H9 (cell line): ENCODE results near the gene DHRSX. TPM values are rescaled to one million over a fixed set of nuclear protein-coding genes. Genes with fewer than 3 reads are reported as not detected.

ENCODE experiments used
- DNase-seq: peaks from one replicate; pipeline ENCODE4 v3.0.0-alpha.2; 2017
- H2AFZ ChIP-seq: one replicate; pipeline ENCODE4 v1.6.1; 2013; ENCODE audit warnings: mild to moderate bottlenecking, low read length, control low read depth, moderate library complexity
- H2AK5ac ChIP-seq: 2 replicates; pipeline ENCODE4 v1.6.1; 2013; ENCODE audit warnings: low read length, control low read depth, mixed read lengths; ENCODE audit not compliant: insufficient read length
- H2BK120ac ChIP-seq: one replicate; pipeline ENCODE4 v1.6.1; 2013; ENCODE audit warnings: low read depth, mild to moderate bottlenecking, low read length, control low read depth, inconsistent platforms; ENCODE audit not compliant: poor library complexity, severe bottlenecking
- H2BK12ac ChIP-seq: 2 replicates; pipeline ENCODE4 v1.6.1; 2013; ENCODE audit warnings: low read length, control low read depth, mixed read lengths, low read depth; ENCODE audit not compliant: insufficient read length
- H2BK15ac ChIP-seq: 2 replicates; pipeline ENCODE4 v1.6.1; 2013; ENCODE audit warnings: low read depth, low read length, control low read depth
- H2BK20ac ChIP-seq: one replicate; pipeline ENCODE4 v1.6.1; 2013; ENCODE audit warnings: low read depth, mild to moderate bottlenecking, low read length, control low read depth, inconsistent platforms; ENCODE audit not compliant: poor library complexity, severe bottlenecking
- H2BK5ac ChIP-seq: 2 replicates; pipeline ENCODE4 v1.6.1; 2013; ENCODE audit warnings: low read length, control low read depth, mixed read lengths; ENCODE audit not compliant: insufficient read length
- H3K14ac ChIP-seq: 2 replicates; pipeline ENCODE4 v1.6.1; 2013; ENCODE audit warnings: low read length, control low read depth; ENCODE audit not compliant: insufficient read depth
- H3K18ac ChIP-seq: 2 replicates; pipeline ENCODE4 v1.6.1; 2013; ENCODE audit warnings: low read depth, mild to moderate bottlenecking, mixed read lengths, low read length, control low read depth; ENCODE audit not compliant: insufficient read length
- H3K23ac ChIP-seq: 2 replicates; pipeline ENCODE4 v1.6.1; 2013; ENCODE audit warnings: low read length, control low read depth, mixed read lengths, low read depth; ENCODE audit not compliant: insufficient read length
- H3K23me2 ChIP-seq: 2 replicates; pipeline ENCODE4 v1.6.1; 2013; ENCODE audit warnings: low read depth, mild to moderate bottlenecking, mixed read lengths, low read length, control low read depth; ENCODE audit not compliant: insufficient read length, poor library complexity, severe bottlenecking
- H3K27ac ChIP-seq: 2 replicates; pipeline ENCODE4 v1.5.1; 2013; ENCODE audit warnings: low read length, control low read depth, mixed read lengths, low read depth; ENCODE audit not compliant: insufficient read length
- H3K27me3 ChIP-seq: 2 replicates; pipeline ENCODE4 v1.6.1; 2013; ENCODE audit warnings: low read length, control low read depth, inconsistent platforms; ENCODE audit not compliant: insufficient read depth
- H3K4ac ChIP-seq: 2 replicates; pipeline ENCODE4 v1.6.1; 2013; ENCODE audit warnings: low read depth, mild to moderate bottlenecking, control low read depth, inconsistent platforms, low read length, moderate library complexity
- H3K4me1 ChIP-seq: 2 replicates; pipeline ENCODE4 v1.6.1; 2013; ENCODE audit warnings: low read length, control low read depth, inconsistent platforms; ENCODE audit not compliant: insufficient read depth
- H3K4me2 ChIP-seq: 2 replicates; pipeline ENCODE4 v1.6.1; 2013; ENCODE audit warnings: low read length, control low read depth, mixed read lengths; ENCODE audit not compliant: insufficient read length, insufficient read depth
- H3K56ac ChIP-seq: 2 replicates; pipeline ENCODE4 v1.6.1; 2013; ENCODE audit warnings: low read depth, mild to moderate bottlenecking, mixed read lengths, low read length, control low read depth; ENCODE audit not compliant: insufficient read length
- H3K79me1 ChIP-seq: 2 replicates; pipeline ENCODE4 v1.6.1; 2013; ENCODE audit warnings: low read depth, mild to moderate bottlenecking, moderate library complexity, low read length, control low read depth, inconsistent platforms; ENCODE audit not compliant: insufficient read depth, poor library complexity, severe bottlenecking
- H3K79me2 ChIP-seq: 2 replicates; pipeline ENCODE4 v1.6.1; 2013; ENCODE audit warnings: low read length, control low read depth, inconsistent platforms; ENCODE audit not compliant: insufficient read depth
- H3K9ac ChIP-seq: 2 replicates; pipeline ENCODE4 v1.6.1; 2013; ENCODE audit warnings: low read length, control low read depth, mixed read lengths; ENCODE audit not compliant: insufficient read length; ENCODE audit errors: extremely low read depth
- H3K9me3 ChIP-seq: one replicate; pipeline ENCODE4 v1.6.1; 2013; ENCODE audit warnings: low read depth, low read length, inconsistent platforms; ENCODE audit not compliant: control insufficient read depth
- H3T11ph ChIP-seq: one replicate; pipeline ENCODE4 v1.6.1; 2013; ENCODE audit warnings: mild to moderate bottlenecking, low read length, control low read depth, inconsistent platforms
- H4K20me1 ChIP-seq: one replicate; pipeline ENCODE4 v1.6.1; 2013; ENCODE audit not compliant: control insufficient read depth, insufficient read length, insufficient read depth
- H4K5ac ChIP-seq: 2 replicates; pipeline ENCODE4 v1.6.1; 2013; ENCODE audit warnings: low read depth, mild to moderate bottlenecking, mixed read lengths, low read length, control low read depth; ENCODE audit not compliant: insufficient read length
- H4K8ac ChIP-seq: replicated peaks from 2 replicates; pipeline ENCODE4 v1.6.1; 2013; ENCODE audit warnings: low read length, control low read depth, mixed read lengths, low read depth; ENCODE audit not compliant: insufficient read length
- H4K91ac ChIP-seq: 2 replicates; pipeline ENCODE4 v1.6.1; 2013; ENCODE audit warnings: low read depth, mild to moderate bottlenecking, moderate library complexity, mixed read lengths, low read length, control low read depth; ENCODE audit not compliant: insufficient read length
- H3K27ac Mint-ChIP-seq, 3 experiments: 2 replicates in 2 of 3; 3 replicates in 1 of 3; pipeline ENCODE4 v1.8.0; 2020 to 2021; ENCODE audit warnings: mixed read lengths in 3 of 3, mild to moderate bottlenecking in 1 of 3, moderate library complexity in 1 of 3
- H3K27me3 Mint-ChIP-seq: 2 replicates; pipeline ENCODE4 v1.8.0; 2021; ENCODE audit warnings: low read depth, mild to moderate bottlenecking, moderate library complexity, mixed read lengths
- H3K36me3 Mint-ChIP-seq, 3 experiments: 2 replicates in 2 of 3; 3 replicates in 1 of 3; pipeline ENCODE4 v1.8.0; 2020 to 2021; ENCODE audit warnings: low read depth in 3 of 3, mixed read lengths in 3 of 3; ENCODE audit not compliant: insufficient read depth in 1 of 3
- H3K4me1 Mint-ChIP-seq, 2 experiments: 2 replicates each; pipeline ENCODE4 v1.8.0; 2020; ENCODE audit warnings: mixed read lengths in 2 of 2
- H3K4me3 Mint-ChIP-seq, 2 experiments: 2 replicates in 1 of 2; 3 replicates in 1 of 2; pipeline ENCODE4 v1.8.0; 2020 to 2021; ENCODE audit warnings: mild to moderate bottlenecking in 2 of 2, mixed read lengths in 2 of 2, moderate library complexity in 1 of 2
- H3K9me3 Mint-ChIP-seq, 2 experiments: 2 replicates in 1 of 2; 3 replicates in 1 of 2; pipeline ENCODE4 v1.8.0; 2020; ENCODE audit warnings: mild to moderate bottlenecking in 2 of 2, mixed read lengths in 2 of 2, moderate library complexity in 1 of 2
- WGBS: extraction: QIAGEN DNeasy Blood & Tissue Kit; methylation state at CpG from one replicate; pipeline ENCODE4 v1.1.7; 2013; ENCODE audit warnings: missing lambda C conversion rate, low lambda C conversion rate, mixed read lengths; ENCODE audit not compliant: insufficient read length; ENCODE audit errors: extremely low coverage; 5-methylcytosine and 5-hydroxymethylcytosine counted together
- total RNA-seq: library from RNA; stranded (reverse); gene quantifications from 2 replicates; pipeline ENCODE4 v1.2.1, GENCODE V29; 2021
- TF ChIP-seq, protein P1 (sequence below): fragments of 200-600 bp; sonication (generic); conservative IDR thresholded peaks from 3 replicates; pipeline ENCODE4 v1.8.0; 2021; ENCODE audit warnings: antibody characterized with exemption, mild to moderate bottlenecking

Gene DHRSX
- total RNA-seq, 1 experiment from 2014 or later, result 44.0 TPM

DNA sequence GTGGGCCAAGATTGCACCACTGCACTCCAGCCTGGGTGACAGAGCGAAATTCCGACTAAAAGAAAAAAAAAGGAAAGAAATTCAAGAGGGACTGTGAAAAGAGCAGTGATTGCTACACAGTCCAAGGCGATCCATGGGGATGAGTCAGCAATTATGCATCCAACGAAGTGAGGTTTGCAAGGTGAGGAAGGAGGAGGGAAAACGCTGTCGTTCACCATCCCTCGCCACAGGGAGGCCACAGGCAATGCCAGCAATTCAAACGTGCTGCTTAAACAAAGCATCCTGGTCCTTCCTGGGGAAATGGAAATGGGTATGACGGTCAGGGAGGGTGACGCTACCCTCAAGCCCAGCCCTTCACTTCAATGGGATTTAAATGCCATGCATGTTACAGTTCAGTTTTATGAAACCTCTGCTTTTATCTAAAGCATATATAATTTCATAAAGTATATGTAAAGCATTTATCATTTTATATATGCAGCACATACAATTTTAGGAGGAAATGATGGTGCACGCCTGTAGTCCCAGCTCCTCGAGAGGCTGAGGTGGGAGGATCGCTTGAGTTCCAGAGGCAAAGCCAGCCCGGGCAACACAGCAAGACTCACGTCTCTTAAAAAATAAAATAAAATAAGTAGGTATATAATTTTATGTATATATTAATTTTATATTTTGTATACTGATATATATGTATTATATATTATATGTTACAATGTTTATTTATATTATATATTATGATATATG, 108.7 kb downstream of the DHRSX start:
- no CpG with 5 or more reads among the region's 15 CpGs for WGBS
- H3T11ph ChIP-seq, result no peak overlapping the region
- H3K79me2 ChIP-seq, result no peaks in the 10 kb centered on the region; the same call in 1 of the 2 replicates
- no peaks in the 10 kb centered on the region for H3K23me2 ChIP-seq
- no peak overlapping the region for H3K27ac ChIP-seq
- no peak overlapping the region for H3K4me2 ChIP-seq
- H3K9ac ChIP-seq, result no peak overlapping the region
- H3K4me3 Mint-ChIP-seq, result no peak overlapping the region
- peak overlapping the region in 2 of 3 experiments; percentile 62 to 88; a peak in 4 of 7 replicates for H3K27ac Mint-ChIP-seq
- no peak overlapping the region for H2AFZ ChIP-seq
- no peak overlapping the region for H2AK5ac ChIP-seq
- H3K18ac ChIP-seq, result no peak overlapping the region
- peak; percentile 96 for DNase-seq
- no peaks in the 10 kb centered on the region for H4K20me1 ChIP-seq
- H4K8ac ChIP-seq, result no peak overlapping the region
- no peak overlapping the region for H2BK120ac ChIP-seq
- TF ChIP-seq, protein P1, sequence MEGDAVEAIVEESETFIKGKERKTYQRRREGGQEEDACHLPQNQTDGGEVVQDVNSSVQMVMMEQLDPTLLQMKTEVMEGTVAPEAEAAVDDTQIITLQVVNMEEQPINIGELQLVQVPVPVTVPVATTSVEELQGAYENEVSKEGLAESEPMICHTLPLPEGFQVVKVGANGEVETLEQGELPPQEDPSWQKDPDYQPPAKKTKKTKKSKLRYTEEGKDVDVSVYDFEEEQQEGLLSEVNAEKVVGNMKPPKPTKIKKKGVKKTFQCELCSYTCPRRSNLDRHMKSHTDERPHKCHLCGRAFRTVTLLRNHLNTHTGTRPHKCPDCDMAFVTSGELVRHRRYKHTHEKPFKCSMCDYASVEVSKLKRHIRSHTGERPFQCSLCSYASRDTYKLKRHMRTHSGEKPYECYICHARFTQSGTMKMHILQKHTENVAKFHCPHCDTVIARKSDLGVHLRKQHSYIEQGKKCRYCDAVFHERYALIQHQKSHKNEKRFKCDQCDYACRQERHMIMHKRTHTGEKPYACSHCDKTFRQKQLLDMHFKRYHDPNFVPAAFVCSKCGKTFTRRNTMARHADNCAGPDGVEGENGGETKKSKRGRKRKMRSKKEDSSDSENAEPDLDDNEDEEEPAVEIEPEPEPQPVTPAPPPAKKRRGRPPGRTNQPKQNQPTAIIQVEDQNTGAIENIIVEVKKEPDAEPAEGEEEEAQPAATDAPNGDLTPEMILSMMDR, result no peak
- H3K23ac ChIP-seq, result no peak overlapping the region
- H3K4ac ChIP-seq, result no peak overlapping the region
- no peak overlapping the region for H2BK20ac ChIP-seq
- H3K9me3 Mint-ChIP-seq, result peaks cover 15 to 16% of the 10 kb centered on the region in 2 experiments; a peak in 4 of 5 replicates
- H3K36me3 Mint-ChIP-seq, result peaks cover 24 to 41% (median 28%) of the 10 kb centered on the region in 3 experiments
- H3K14ac ChIP-seq, result no peak overlapping the region
- peaks cover 8% of the 10 kb centered on the region for H3K9me3 ChIP-seq
- H2BK15ac ChIP-seq, result no peak overlapping the region
- peaks cover 2% of the 10 kb centered on the region; the same call in 1 of the 2 replicates for H3K4me1 ChIP-seq
- H2BK12ac ChIP-seq, result no peak overlapping the region
- no peak overlapping the region for H4K5ac ChIP-seq
- H3K27me3 Mint-ChIP-seq, result peaks cover 1% of the 10 kb centered on the region; the same call in 1 of the 2 replicates
- H4K91ac ChIP-seq, result no peak overlapping the region
- H3K79me1 ChIP-seq, result no peaks in the 10 kb centered on the region
- no peaks in the 10 kb centered on the region for H3K27me3 ChIP-seq
- H3K56ac ChIP-seq, result no peak overlapping the region
- no peak overlapping the region for H2BK5ac ChIP-seq
- peaks cover 9 to 14% of the 10 kb centered on the region in 2 experiments for H3K4me1 Mint-ChIP-seq
